Femur (tissue), 1 donor: Measurements from ENCODE around the gene PIP4K2C.
"Not testable (repeated sequence)": the region's sequence is repeated elsewhere in the genome, so short reads cannot be mapped to it uniquely, and the experiment has no call there.

Experiments used
- DNase-seq: peaks from one replicate; pipeline ENCODE4 v3.0.0-alpha.2; 2017

The PIP4K2C gene

GRCh38 chr12:57586128-57586527 lies 4.9 kb upstream of the PIP4K2C start:
- DNase-seq: no peak

- DNase-seq: no peak
Measured at GRCh38 chr12:57586832-57587429, 4.1 kb upstream of the PIP4K2C start.

- not testable (repeated sequence) for DNase-seq
Measured at GRCh38 chr12:57588951-57589610, 1.9 kb upstream of the PIP4K2C start.

GRCh38 chr12:57590479-57590863 lies 521 bp upstream of the PIP4K2C start:
- no peak for DNase-seq

GRCh38 chr12:57591782-57592325 lies 862 bp downstream of the PIP4K2C start:
- no peak for DNase-seq

GRCh38 chr12:57592551-57593165 lies 1.7 kb downstream of the PIP4K2C start:
- no peak for DNase-seq

- no peak for DNase-seq
Measured at GRCh38 chr12:57593187-57593586, 2.2 kb downstream of the PIP4K2C start.

- DNase-seq: no peak
Measured at GRCh38 chr12:57600395-57600794, 9.4 kb downstream of the PIP4K2C start.

GRCh38 chr12:57602544-57602943 lies 11.6 kb downstream of the PIP4K2C start:
- DNase-seq: no peak

- DNase-seq: no peak
Measured at GRCh38 chr12:57603324-57603723, 12.3 kb downstream of the PIP4K2C start.

GRCh38 chr12:57603815-57604453 lies 12.9 kb downstream of the PIP4K2C start:
- peak; percentile 88 for DNase-seq

- DNase-seq: peak; percentile 68
Measured at GRCh38 chr12:57604454-57604991, 13.5 kb downstream of the PIP4K2C start, which contains the start of gene DTX3. DTX3 (plus strand) TSS chr12:57604824; CDS start chr12:57606518, 1,694 bp downstream.

- DNase-seq: peak; percentile 56
Measured at GRCh38 chr12:57604992-57605810, 14.2 kb downstream of the PIP4K2C start.

- DNase-seq: no peak
Measured at GRCh38 chr12:57605811-57606311, 14.9 kb downstream of the PIP4K2C start.

GRCh38 chr12:57606399-57606798 lies 15.4 kb downstream of the PIP4K2C start:
- DNase-seq: no peak

GRCh38 chr12:57606821-57607220 lies 15.8 kb downstream of the PIP4K2C start:
- no peak for DNase-seq

GRCh38 chr12:57607958-57608663 lies 17.1 kb downstream of the PIP4K2C start:
- DNase-seq: no peak

GRCh38 chr12:57609101-57609780 lies 18.2 kb downstream of the PIP4K2C start:
- DNase-seq: no peak

GRCh38 chr12:57609781-57610553 lies 19.0 kb downstream of the PIP4K2C start:
- peak; percentile 59 for DNase-seq

GRCh38 chr12:57610554-57611107 lies 19.6 kb downstream of the PIP4K2C start:
- DNase-seq: peak; percentile 71
